Neural progenitor cell (in vitro differentiated cells): Measurements from ENCODE around the gene POU6F2. TPM values are rescaled to one million over a fixed set of nuclear protein-coding genes. Genes with fewer than 3 reads are reported as not detected.
A peak's percentile ranks its signal among the peaks of the same experiment; 100 is the strongest.

ENCODE experiments used
- DNase-seq: peaks from one replicate; pipeline ENCODE4 v3.0.0-alpha.2; 2016; ENCODE audit warnings: low spot score
- H2AFZ ChIP-seq: fragments of 200-600 bp; sonication (generic); replicated peaks from 2 replicates; pipeline ENCODE4 v1.6.1; 2016; ENCODE audit warnings: antibody characterized with exemption
- H3F3A ChIP-seq: fragments of 200-600 bp; sonication (generic); 2 replicates; pipeline ENCODE4 v1.6.1; 2016; ENCODE audit warnings: antibody characterized with exemption, low read depth
- H3K27ac ChIP-seq: fragments of 200-600 bp; sonication (generic); 2 replicates; pipeline ENCODE4 v1.5.1; 2016; ENCODE audit warnings: mild to moderate bottlenecking
- H3K27me3 ChIP-seq: fragments of 200-600 bp; sonication (generic); 2 replicates; pipeline ENCODE4 v1.6.1; 2016; ENCODE audit warnings: mild to moderate bottlenecking, moderate library complexity
- H3K36me3 ChIP-seq: fragments of 200-600 bp; sonication (generic); 2 replicates; pipeline ENCODE4 v1.5.1; 2016
- H3K4me1 ChIP-seq: fragments of 200-600 bp; sonication (generic); 2 replicates; pipeline ENCODE4 v1.6.1; 2016; ENCODE audit warnings: mixed run types
- H3K4me2 ChIP-seq: fragments of 200-600 bp; sonication (generic); 2 replicates; pipeline ENCODE4 v1.6.1; 2016
- H3K4me3 ChIP-seq: fragments of 200-600 bp; sonication (generic); 2 replicates; pipeline ENCODE4 v1.5.1; 2016
- H3K79me2 ChIP-seq: fragments of 200-600 bp; sonication (generic); 2 replicates; pipeline ENCODE4 v1.6.1; 2016; ENCODE audit warnings: low read depth
- H3K9ac ChIP-seq: fragments of 200-600 bp; sonication (generic); 2 replicates; pipeline ENCODE4 v1.6.1; 2016
- H3K9me3 ChIP-seq: fragments of 200-600 bp; sonication (generic); 2 replicates; pipeline ENCODE4 v1.5.1; 2016; ENCODE audit warnings: low read depth
- H4K20me1 ChIP-seq: fragments of 200-600 bp; sonication (generic); 2 replicates; pipeline ENCODE4 v1.6.1; 2016; ENCODE audit warnings: low read depth
- H3K27ac Mint-ChIP-seq: 3 replicates; pipeline ENCODE4 v1.8.0; 2021; ENCODE audit warnings: mixed read lengths
- H3K27me3 Mint-ChIP-seq: 2 replicates; pipeline ENCODE4 v1.8.0; 2022; ENCODE audit warnings: low read depth, mild to moderate bottlenecking, inconsistent platforms, moderate library complexity, mixed read lengths; ENCODE audit not compliant: insufficient read depth
- H3K36me3 Mint-ChIP-seq: 3 replicates; pipeline ENCODE4 v1.8.0; 2021; ENCODE audit warnings: mixed read lengths
- H3K4me1 Mint-ChIP-seq: 3 replicates; pipeline ENCODE4 v1.8.0; 2021; ENCODE audit warnings: mixed read lengths
- H3K4me3 Mint-ChIP-seq: 3 replicates; pipeline ENCODE4 v1.8.0; 2021; ENCODE audit warnings: mild to moderate bottlenecking, moderate library complexity, mixed read lengths
- H3K9me3 Mint-ChIP-seq: 3 replicates; pipeline ENCODE4 v1.8.0; 2020; ENCODE audit warnings: mixed read lengths
- CTCF ChIP-seq: fragments of 200-600 bp; sonication (generic); IDR thresholded peaks from 2 replicates; pipeline ENCODE4 v1.5.1; 2017; ENCODE audit warnings: antibody characterized with exemption, mild to moderate bottlenecking
- EZH2 ChIP-seq: fragments of 200-600 bp; sonication (generic); IDR thresholded peaks from 2 replicates; pipeline ENCODE4 v1.6.1; 2017; ENCODE audit warnings: antibody characterized with exemption, mild to moderate bottlenecking, moderate library complexity
- EZH2phosphoT487 ChIP-seq: fragments of 200-600 bp; sonication (generic); IDR thresholded peaks from 2 replicates; pipeline ENCODE4 v1.6.1; 2017; ENCODE audit warnings: antibody characterized with exemption
- total RNA-seq: library from RNA; depleted of rRNA; stranded (reverse); fragments of >200 nt; gene quantifications from 2 replicates; pipeline ENCODE4 v1.2.3, GENCODE V29; 2015; ENCODE audit warnings: low replicate concordance

The POU6F2 gene
- total RNA-seq, 1 donor from 2014 or later: 3.4 TPM

GRCh38 chr7:39085590-39086049 lies 107.9 kb downstream of the POU6F2 start:
- peaks cover 72% of the 10 kb centered on the region for H3K4me1 ChIP-seq
- no peak overlapping the region for H3K9ac ChIP-seq
- H3K4me3 ChIP-seq: peak overlapping the region; percentile 34
- H3K9me3 ChIP-seq: no peaks in the 10 kb centered on the region
- peaks cover 47% of the 10 kb centered on the region for H3F3A ChIP-seq
- Mint-ChIP-seq H3K4me3 (peak overlapping the region; percentile 75), H3K4me1 (peaks cover 76% of the 10 kb centered on the region), H3K36me3 (no peaks in the 10 kb centered on the region), H3K27ac (peak overlapping the region; percentile 13), H3K9me3 (no peaks in the 10 kb centered on the region), H3K27me3 (no peaks in the 10 kb centered on the region)
- peak overlapping the region; percentile 71 for H3K4me2 ChIP-seq
- peak overlapping the region; percentile 48 for H2AFZ ChIP-seq
- no peaks in the 10 kb centered on the region for H3K36me3 ChIP-seq
- no peaks in the 10 kb centered on the region for H4K20me1 ChIP-seq
- TF ChIP-seq EZH2: no peak
- no peak for TF ChIP-seq EZH2phosphoT487
- no peak for TF ChIP-seq CTCF
- H3K27me3 ChIP-seq: no peaks in the 10 kb centered on the region
- no peak overlapping the region for H3K27ac ChIP-seq
- DNase-seq: peak; percentile 77
- no peaks in the 10 kb centered on the region for H3K79me2 ChIP-seq

GRCh38 chr7:39086638-39087360 lies 109.1 kb downstream of the POU6F2 start:
- DNase-seq: no peak
- H3F3A ChIP-seq: peaks cover 47% of the 10 kb centered on the region
- no peaks in the 10 kb centered on the region for H3K79me2 ChIP-seq
- H2AFZ ChIP-seq: peak overlapping the region; percentile 22
- H3K36me3 ChIP-seq: no peaks in the 10 kb centered on the region
- H3K27me3 Mint-ChIP-seq: no peaks in the 10 kb centered on the region
- H3K4me1 Mint-ChIP-seq: peaks cover 87% of the 10 kb centered on the region
- no peaks in the 10 kb centered on the region for H3K9me3 ChIP-seq
- no peak overlapping the region for H3K27ac Mint-ChIP-seq
- H3K27ac ChIP-seq: peak overlapping the region; percentile 9
- H3K27me3 ChIP-seq: no peaks in the 10 kb centered on the region
- no peaks in the 10 kb centered on the region for H3K9me3 Mint-ChIP-seq
- peak overlapping the region; percentile 71 for H3K4me2 ChIP-seq
- H3K4me1 ChIP-seq: peaks cover 78% of the 10 kb centered on the region
- no peak overlapping the region for H3K4me3 ChIP-seq
- H3K36me3 Mint-ChIP-seq: no peaks in the 10 kb centered on the region
- H3K9ac ChIP-seq: no peak overlapping the region
- H3K4me3 Mint-ChIP-seq: no peak overlapping the region
- no peaks in the 10 kb centered on the region for H4K20me1 ChIP-seq
- no peak for TF ChIP-seq EZH2phosphoT487
- TF ChIP-seq EZH2: no peak
- no peak for TF ChIP-seq CTCF

GRCh38 chr7:39088730-39089593 lies 111.3 kb downstream of the POU6F2 start:
- Mint-ChIP-seq H3K9me3 (no peaks in the 10 kb centered on the region), H3K4me3 (no peak overlapping the region), H3K36me3 (no peaks in the 10 kb centered on the region), H3K27me3 (no peaks in the 10 kb centered on the region), H3K4me1 (peaks cover 74% of the 10 kb centered on the region), H3K27ac (peak overlapping the region; percentile 40)
- TF ChIP-seq EZH2 (no peak), EZH2phosphoT487 (peak; percentile 45)
- Histone ChIP-seq H3K27me3 (no peaks in the 10 kb centered on the region), H3F3A (peaks cover 47% of the 10 kb centered on the region), H2AFZ (no peak overlapping the region), H3K79me2 (no peaks in the 10 kb centered on the region), H3K4me1 (peaks cover 75% of the 10 kb centered on the region), H3K4me2 (peak overlapping the region; percentile 56), H3K36me3 (no peaks in the 10 kb centered on the region), H3K9ac (no peak overlapping the region), H3K4me3 (no peak overlapping the region), H3K27ac (peak overlapping the region; percentile 23), H3K9me3 (no peaks in the 10 kb centered on the region), H4K20me1 (no peaks in the 10 kb centered on the region)
- peak; percentile 72 for DNase-seq
